CD4-positive, alpha-beta T cell treated with Interleukin-12 subunit alpha and Interleukin-12 subunit beta, for 1 hour (primary cell): Measurements from ENCODE around the gene RETREG3.
"Not testable (repeated sequence)": the region's sequence is repeated elsewhere in the genome, so short reads cannot be mapped to it uniquely, and the experiment has no call there.

Source experiments
- DNase-seq: peaks from one replicate; pipeline ENCODE4 v3.0.0-alpha.2; 2020

RETREG3 gene

GRCh38 chr17:42612013-42612412, 2.8 kb upstream of the RETREG3 start:
- DNase-seq: no peak

- DNase-seq: not testable (repeated sequence)
Observed at GRCh38 chr17:42609814-42610801, 934 bp upstream of the RETREG3 start.

- DNase-seq: peak; percentile 12
Observed at GRCh38 chr17:42608305-42609181, 631 bp downstream of the RETREG3 start.

GRCh38 chr17:42607769-42608168, 1.4 kb downstream of the RETREG3 start:
- no peak for DNase-seq

- DNase-seq: no peak
Observed at GRCh38 chr17:42603318-42603717, 5.9 kb downstream of the RETREG3 start.

GRCh38 chr17:42598905-42599304, 10.3 kb downstream of the RETREG3 start:
- DNase-seq: no peak

- no peak for DNase-seq
Observed at GRCh38 chr17:42596386-42596785, 12.8 kb downstream of the RETREG3 start.

GRCh38 chr17:42591411-42591810, 17.8 kb downstream of the RETREG3 start:
- DNase-seq: no peak

- no peak for DNase-seq
Observed at GRCh38 chr17:42590886-42591285, 18.3 kb downstream of the RETREG3 start.

GRCh38 chr17:42586514-42587230, 22.5 kb downstream of the RETREG3 start:
- DNase-seq: no peak

GRCh38 chr17:42585353-42585752, 23.8 kb downstream of the RETREG3 start:
- no peak for DNase-seq

- DNase-seq: no peak
Observed at GRCh38 chr17:42584880-42585279, 24.3 kb downstream of the RETREG3 start.

GRCh38 chr17:42581744-42582270, 27.4 kb downstream of the RETREG3 start:
- no peak for DNase-seq

- no peak for DNase-seq
Observed at GRCh38 chr17:42579794-42580551, 29.2 kb downstream of the RETREG3 start.

- peak; percentile 73 for DNase-seq
Observed at GRCh38 chr17:42578282-42578869, 30.8 kb downstream of the RETREG3 start.

- DNase-seq: peak; percentile 92
Observed at GRCh38 chr17:42577532-42578281, 31.5 kb downstream of the RETREG3 start, which contains the start of gene PSMC3IP. TSS of gene PSMC3IP (minus strand) at chr17:42577729. CDS start at chr17:42577686, 43 bp downstream.

GRCh38 chr17:42577140-42577531, 32.0 kb downstream of the RETREG3 start:
- DNase-seq: no peak

- DNase-seq: no peak
Observed at GRCh38 chr17:42574463-42574862, 34.7 kb downstream of the RETREG3 start.

- DNase-seq: no peak
Observed at GRCh38 chr17:42573095-42573494, 36.1 kb downstream of the RETREG3 start.

GRCh38 chr17:42571435-42572225, 37.5 kb downstream of the RETREG3 start:
- no peak for DNase-seq
